Measurements from ENCODE around the gene PLEKHB2.
"Not testable (repeated sequence)": the region's sequence is repeated elsewhere in the genome, so short reads cannot be mapped to it uniquely, and the experiment has no call there.

The PLEKHB2 gene

GRCh38 chr2:131105156-131105949, at the start of gene PLEKHB2:
TSS of gene PLEKHB2 (plus strand) at chr2:131105336. CDS start at chr2:131120942, 15,606 bp downstream.
- Mint-ChIP-seq H3K9me3 (ENCODE audit: low read depth) (no peaks in the 10 kb centered on the region), H3K36me3 (peaks cover 5% of the 10 kb centered on the region), H3K27ac (peak within 1 kb of the TSS; percentile 99), H3K27me3 (no peaks in the 10 kb centered on the region), H3K4me3 (peak within 1 kb of the TSS; percentile 97), H3K4me1 (ENCODE audit: low read depth) (peaks cover 56% of the 10 kb centered on the region)

GRCh38 chr2:131056204-131056931, 48.8 kb upstream of the PLEKHB2 start:
- Mint-ChIP-seq H3K4me3 (no peak overlapping the region), H3K4me1 (ENCODE audit: low read depth) (peaks cover 27% of the 10 kb centered on the region), H3K27ac (peak overlapping the region; percentile 90), H3K9me3 (ENCODE audit: low read depth) (no peaks in the 10 kb centered on the region), H3K27me3 (no peaks in the 10 kb centered on the region), H3K36me3 (peaks cover 5% of the 10 kb centered on the region)

GRCh38 chr2:131056932-131057287, 48.2 kb upstream of the PLEKHB2 start:
- Mint-ChIP-seq H3K27me3 (no peaks in the 10 kb centered on the region), H3K4me1 (ENCODE audit: low read depth) (peaks cover 29% of the 10 kb centered on the region), H3K9me3 (ENCODE audit: low read depth) (no peaks in the 10 kb centered on the region), H3K27ac (peak overlapping the region; percentile 58), H3K36me3 (no peaks in the 10 kb centered on the region), H3K4me3 (no peak overlapping the region)

- Mint-ChIP-seq H3K4me3 (no peak overlapping the region), H3K27ac (peak overlapping the region; percentile 78), H3K4me1 (ENCODE audit: low read depth) (peaks cover 33% of the 10 kb centered on the region), H3K9me3 (ENCODE audit: low read depth) (no peaks in the 10 kb centered on the region), H3K27me3 (no peaks in the 10 kb centered on the region), H3K36me3 (no peaks in the 10 kb centered on the region)
Measured at GRCh38 chr2:131058214-131058843, 46.8 kb upstream of the PLEKHB2 start.

- Mint-ChIP-seq H3K27ac (peak overlapping the region; percentile 78), H3K4me3 (no peak overlapping the region), H3K4me1 (ENCODE audit: low read depth) (peaks cover 36% of the 10 kb centered on the region), H3K27me3 (no peaks in the 10 kb centered on the region), H3K9me3 (ENCODE audit: low read depth) (no peaks in the 10 kb centered on the region), H3K36me3 (no peaks in the 10 kb centered on the region)
Measured at GRCh38 chr2:131058920-131059319, 46.2 kb upstream of the PLEKHB2 start.

GRCh38 chr2:131063501-131064283, 41.4 kb upstream of the PLEKHB2 start:
- H3K9me3 Mint-ChIP-seq (ENCODE audit: low read depth) = no peaks in the 10 kb centered on the region
- H3K4me1 Mint-ChIP-seq (ENCODE audit: low read depth) = peaks cover 44% of the 10 kb centered on the region
- H3K36me3 Mint-ChIP-seq = no peaks in the 10 kb centered on the region
- no peaks in the 10 kb centered on the region for H3K27me3 Mint-ChIP-seq
- no peak overlapping the region for H3K4me3 Mint-ChIP-seq
- H3K27ac Mint-ChIP-seq = no peak overlapping the region

GRCh38 chr2:131064589-131065512, 40.3 kb upstream of the PLEKHB2 start:
- Mint-ChIP-seq H3K9me3 (ENCODE audit: low read depth) (no peaks in the 10 kb centered on the region), H3K27me3 (no peaks in the 10 kb centered on the region), H3K36me3 (no peaks in the 10 kb centered on the region), H3K27ac (no peak overlapping the region), H3K4me3 (no peak overlapping the region), H3K4me1 (ENCODE audit: low read depth) (peaks cover 39% of the 10 kb centered on the region)

- Mint-ChIP-seq H3K27me3 (no peaks in the 10 kb centered on the region), H3K4me1 (ENCODE audit: low read depth) (peaks cover 37% of the 10 kb centered on the region), H3K36me3 (no peaks in the 10 kb centered on the region), H3K9me3 (ENCODE audit: low read depth) (no peaks in the 10 kb centered on the region), H3K4me3 (no peak overlapping the region), H3K27ac (no peak overlapping the region)
Measured at GRCh38 chr2:131067465-131068125, 37.5 kb upstream of the PLEKHB2 start.

- H3K27me3 Mint-ChIP-seq; H3K36me3 Mint-ChIP-seq; H3K9me3 Mint-ChIP-seq (ENCODE audit: low read depth); H3K4me3 Mint-ChIP-seq; H3K27ac Mint-ChIP-seq: not testable (repeated sequence)
- H3K4me1 Mint-ChIP-seq (ENCODE audit: low read depth) = peaks cover 38% of the 10 kb centered on the region
Measured at GRCh38 chr2:131068172-131068571, 37.0 kb upstream of the PLEKHB2 start.

- not testable (repeated sequence) for H3K27me3 Mint-ChIP-seq; H3K9me3 Mint-ChIP-seq (ENCODE audit: low read depth); H3K4me3 Mint-ChIP-seq; H3K27ac Mint-ChIP-seq; H3K36me3 Mint-ChIP-seq
- peaks cover 51% of the 10 kb centered on the region for H3K4me1 Mint-ChIP-seq (ENCODE audit: low read depth)
Measured at GRCh38 chr2:131075578-131075977, 29.6 kb upstream of the PLEKHB2 start.

GRCh38 chr2:131076707-131077106, 28.4 kb upstream of the PLEKHB2 start:
- peaks cover 3% of the 10 kb centered on the region for H3K36me3 Mint-ChIP-seq
- H3K4me3 Mint-ChIP-seq = no peak overlapping the region
- H3K9me3 Mint-ChIP-seq (ENCODE audit: low read depth) = no peaks in the 10 kb centered on the region
- peaks cover 55% of the 10 kb centered on the region for H3K4me1 Mint-ChIP-seq (ENCODE audit: low read depth)
- peak overlapping the region; percentile 22 for H3K27ac Mint-ChIP-seq
- H3K27me3 Mint-ChIP-seq = no peaks in the 10 kb centered on the region

GRCh38 chr2:131077182-131077846, 27.8 kb upstream of the PLEKHB2 start:
- H3K4me3 Mint-ChIP-seq = no peak overlapping the region
- H3K36me3 Mint-ChIP-seq = peaks cover 3% of the 10 kb centered on the region
- H3K27me3 Mint-ChIP-seq = no peaks in the 10 kb centered on the region
- no peak overlapping the region for H3K27ac Mint-ChIP-seq
- peaks cover 54% of the 10 kb centered on the region for H3K4me1 Mint-ChIP-seq (ENCODE audit: low read depth)
- no peaks in the 10 kb centered on the region for H3K9me3 Mint-ChIP-seq (ENCODE audit: low read depth)

- no peak overlapping the region for H3K4me3 Mint-ChIP-seq
- peaks cover 58% of the 10 kb centered on the region for H3K4me1 Mint-ChIP-seq (ENCODE audit: low read depth)
- peak overlapping the region; percentile 7 for H3K27ac Mint-ChIP-seq
- H3K9me3 Mint-ChIP-seq (ENCODE audit: low read depth) = no peaks in the 10 kb centered on the region
- H3K27me3 Mint-ChIP-seq = no peaks in the 10 kb centered on the region
- peaks cover 3% of the 10 kb centered on the region for H3K36me3 Mint-ChIP-seq
Measured at GRCh38 chr2:131077966-131078365, 27.2 kb upstream of the PLEKHB2 start.

Measured in activated naive CD8-positive, alpha-beta T cell (primary cell).